Adipocyte (in vitro differentiated cells): ENCODE results near the gene FAM162A.
A peak's percentile ranks its signal among the peaks of the same experiment; 100 is the strongest.
"Not testable (repeated sequence)": the region's sequence is repeated elsewhere in the genome, so short reads cannot be mapped to it uniquely, and the experiment has no call there.

Experiments used
- DNase-seq: peaks from one replicate; pipeline ENCODE4 v3.0.0-alpha.2; 2015; ENCODE audit warnings: low read depth
- H3K27me3 ChIP-seq: replicated peaks from 2 replicates; pipeline ENCODE4 v1.7.0; 2013; ENCODE audit warnings: mild to moderate bottlenecking, low read length, moderate library complexity; ENCODE audit not compliant: control insufficient read depth, insufficient read depth
- H3K36me3 ChIP-seq: 2 replicates; pipeline ENCODE4 v1.7.0; 2013; ENCODE audit warnings: low read length, mild to moderate bottlenecking, moderate library complexity; ENCODE audit not compliant: control insufficient read depth, insufficient read depth, severe bottlenecking
- H3K4me1 ChIP-seq: 2 replicates; pipeline ENCODE4 v1.7.0; 2013; ENCODE audit warnings: mild to moderate bottlenecking, low read length, moderate library complexity; ENCODE audit not compliant: control insufficient read depth, insufficient read depth
- H3K4me3 ChIP-seq: 2 replicates; pipeline ENCODE4 v1.7.0; 2013; ENCODE audit warnings: mild to moderate bottlenecking, low read length, moderate library complexity
- H3K9ac ChIP-seq: 2 replicates; pipeline ENCODE4 v1.7.0; 2013; ENCODE audit warnings: mild to moderate bottlenecking, low read length, moderate library complexity
- H3K9me3 ChIP-seq: 2 replicates; pipeline ENCODE4 v1.7.0; 2013; ENCODE audit warnings: mild to moderate bottlenecking, low read length, moderate library complexity; ENCODE audit not compliant: control insufficient read depth

Gene FAM162A

GRCh38 chr3:122421836-122422235, 37.9 kb downstream of the FAM162A start:
- H3K4me1 ChIP-seq, result peaks cover 10% of the 10 kb centered on the region
- H3K9ac ChIP-seq, result no peak overlapping the region
- peaks cover 50% of the 10 kb centered on the region for H3K36me3 ChIP-seq
- DNase-seq, result no peak
- H3K27me3 ChIP-seq, result no peaks in the 10 kb centered on the region
- no peaks in the 10 kb centered on the region for H3K9me3 ChIP-seq
- no peak overlapping the region for H3K4me3 ChIP-seq

- no peak overlapping the region for H3K9ac ChIP-seq
- no peak overlapping the region for H3K4me3 ChIP-seq
- peak; percentile 15 for DNase-seq
- no peaks in the 10 kb centered on the region for H3K27me3 ChIP-seq
- H3K9me3 ChIP-seq, result no peaks in the 10 kb centered on the region
- peaks cover 90% of the 10 kb centered on the region for H3K36me3 ChIP-seq
- H3K4me1 ChIP-seq, result peaks cover 12% of the 10 kb centered on the region
Measured at GRCh38 chr3:122427857-122428471, 44.0 kb downstream of the FAM162A start.

DNA sequence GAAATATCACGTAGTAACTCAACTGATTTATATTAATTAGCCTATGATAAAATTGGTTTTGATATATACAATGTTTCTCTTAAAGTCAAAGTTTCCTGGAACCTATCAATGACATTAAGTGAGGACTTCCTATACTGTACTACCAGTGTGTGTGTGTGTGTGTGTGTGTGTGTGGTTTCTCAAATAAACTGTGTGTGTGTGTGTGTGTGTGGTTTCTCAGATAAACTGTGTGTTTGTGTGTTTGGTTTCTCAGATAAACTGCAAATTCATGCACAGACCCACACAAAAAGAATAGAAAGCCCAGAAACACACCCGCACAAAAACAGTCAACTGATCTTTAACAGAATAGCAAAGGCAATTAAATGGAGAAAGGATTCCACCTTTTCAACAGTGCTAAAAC, 46.4 kb downstream of the FAM162A start:
- Histone ChIP-seq H3K27me3 (no peaks in the 10 kb centered on the region), H3K9me3 (no peaks in the 10 kb centered on the region), H3K9ac (peak overlapping the region; percentile 25), H3K36me3 (peaks cover 84% of the 10 kb centered on the region), H3K4me3 (no peak overlapping the region), H3K4me1 (peaks cover 12% of the 10 kb centered on the region)
- no peak for DNase-seq

DNA sequence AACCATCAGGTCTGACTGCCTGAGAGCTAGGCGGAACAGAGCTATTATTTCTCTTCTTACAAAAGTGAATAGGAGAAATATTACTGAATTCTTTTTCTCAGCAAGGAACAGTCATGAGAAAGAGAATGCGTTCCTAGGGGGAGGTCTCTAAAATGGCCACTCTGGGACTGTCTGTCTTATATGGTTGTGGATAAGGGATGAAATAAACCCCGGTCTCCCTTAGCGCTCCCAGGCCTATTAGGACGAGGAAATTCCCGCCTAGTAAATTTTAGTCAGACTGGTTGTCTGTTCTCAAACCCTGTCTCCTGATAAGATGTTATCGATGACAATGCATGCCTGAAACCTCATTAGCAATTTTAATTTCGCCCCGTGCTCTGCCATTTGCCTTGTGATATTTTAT, 52.0 kb downstream of the FAM162A start:
- Histone ChIP-seq H3K9ac (no peak overlapping the region), H3K4me3 (no peak overlapping the region), H3K27me3 (no peaks in the 10 kb centered on the region), H3K4me1 (peaks cover 5% of the 10 kb centered on the region), H3K9me3 (peaks cover 6% of the 10 kb centered on the region), H3K36me3 (peaks cover 91% of the 10 kb centered on the region)
- no peak for DNase-seq

GRCh38 chr3:122443090-122443489, 59.1 kb downstream of the FAM162A start:
- H3K36me3 ChIP-seq, result peaks cover 60% of the 10 kb centered on the region
- H3K4me3 ChIP-seq, result no peak overlapping the region
- H3K9me3 ChIP-seq, result no peaks in the 10 kb centered on the region
- DNase-seq, result no peak
- H3K27me3 ChIP-seq, result no peaks in the 10 kb centered on the region
- H3K9ac ChIP-seq, result no peak overlapping the region
- H3K4me1 ChIP-seq, result no peaks in the 10 kb centered on the region

DNA sequence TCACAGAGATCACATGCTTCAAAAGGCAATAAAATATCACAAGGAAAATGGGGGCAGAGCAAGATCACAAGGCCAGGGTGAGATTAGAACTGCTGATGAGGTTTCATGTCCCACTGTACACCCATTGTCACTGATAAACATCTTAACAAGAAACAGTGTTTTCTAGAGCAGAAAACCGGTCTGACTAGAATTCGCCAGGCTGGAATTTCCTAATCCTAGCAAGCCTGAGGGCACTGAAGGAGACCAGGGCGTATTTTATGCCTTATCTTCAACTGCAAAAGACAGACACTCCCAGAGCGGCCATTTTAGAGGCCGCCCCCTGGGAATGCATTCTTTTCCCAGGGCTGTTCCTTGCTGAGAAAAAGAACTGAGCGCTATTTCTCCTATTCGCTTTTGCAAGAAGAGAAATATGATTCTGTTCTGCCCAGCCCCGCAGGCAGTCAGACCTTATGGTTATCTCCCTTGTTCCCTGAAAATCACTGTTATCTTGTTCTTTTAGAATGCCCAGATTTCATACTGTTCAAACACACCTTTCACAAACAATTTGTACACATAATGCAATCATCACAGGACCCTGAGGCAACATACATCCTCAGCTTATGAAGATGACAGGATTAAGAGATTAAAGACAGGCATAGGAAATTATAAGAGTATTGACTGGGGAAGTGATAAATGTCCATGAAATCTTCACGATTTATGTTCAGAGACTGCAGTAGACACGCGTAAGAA, 59.9 kb downstream of the FAM162A start:
- H3K9ac ChIP-seq, H3K27me3 ChIP-seq, H3K4me3 ChIP-seq, H3K9me3 ChIP-seq, DNase-seq, H3K4me1 ChIP-seq: not testable (repeated sequence)
- H3K36me3 ChIP-seq, result peaks cover 61% of the 10 kb centered on the region

- not testable (repeated sequence) for H3K4me3 ChIP-seq, H3K9me3 ChIP-seq, H3K9ac ChIP-seq, H3K4me1 ChIP-seq, H3K27me3 ChIP-seq, DNase-seq
- peaks cover 61% of the 10 kb centered on the region for H3K36me3 ChIP-seq
Measured at GRCh38 chr3:122444491-122444887, 60.5 kb downstream of the FAM162A start.

- DNase-seq, H3K9ac ChIP-seq, H3K9me3 ChIP-seq, H3K4me3 ChIP-seq, H3K4me1 ChIP-seq, H3K27me3 ChIP-seq: not testable (repeated sequence)
- H3K36me3 ChIP-seq, result peaks cover 62% of the 10 kb centered on the region
Measured at GRCh38 chr3:122448218-122448617, 64.2 kb downstream of the FAM162A start.

- H3K9me3 ChIP-seq, result no peaks in the 10 kb centered on the region
- no peak overlapping the region for H3K9ac ChIP-seq
Measured at GRCh38 chr3:122451371-122451770, 67.4 kb downstream of the FAM162A start.

DNA sequence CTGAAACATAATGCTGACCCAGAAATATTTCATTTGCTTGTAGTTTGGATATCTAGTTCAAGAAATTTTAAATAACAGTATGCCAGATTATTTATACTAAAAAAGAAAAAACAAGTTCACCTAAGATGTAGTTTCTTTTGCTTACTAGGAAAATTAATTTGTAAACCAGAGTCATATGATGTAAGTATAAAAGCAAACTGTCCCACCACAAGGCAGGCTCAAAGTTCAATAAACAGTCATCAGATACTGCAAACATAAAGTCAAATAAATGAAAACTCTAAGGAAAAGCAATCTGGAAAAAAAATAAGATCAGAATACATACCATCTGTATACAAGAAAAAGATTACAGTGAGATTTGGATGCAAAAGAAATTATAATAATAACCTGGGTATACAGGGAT, 72.1 kb downstream of the FAM162A start:
- no peak overlapping the region for H3K4me3 ChIP-seq
- no peaks in the 10 kb centered on the region for H3K9me3 ChIP-seq
- peaks cover 8% of the 10 kb centered on the region for H3K4me1 ChIP-seq
- no peaks in the 10 kb centered on the region for H3K27me3 ChIP-seq
- no peak overlapping the region for H3K9ac ChIP-seq
- no peak for DNase-seq
- H3K36me3 ChIP-seq, result peaks cover 87% of the 10 kb centered on the region

More at GRCh38 chr3:122451371-122451770, 67.4 kb downstream of the FAM162A start:
- Histone ChIP-seq H3K27me3 (no peaks in the 10 kb centered on the region), H3K4me3 (no peak overlapping the region), H3K4me1 (peaks cover 2% of the 10 kb centered on the region), H3K36me3 (peaks cover 71% of the 10 kb centered on the region)
- no peak for DNase-seq

DNA sequence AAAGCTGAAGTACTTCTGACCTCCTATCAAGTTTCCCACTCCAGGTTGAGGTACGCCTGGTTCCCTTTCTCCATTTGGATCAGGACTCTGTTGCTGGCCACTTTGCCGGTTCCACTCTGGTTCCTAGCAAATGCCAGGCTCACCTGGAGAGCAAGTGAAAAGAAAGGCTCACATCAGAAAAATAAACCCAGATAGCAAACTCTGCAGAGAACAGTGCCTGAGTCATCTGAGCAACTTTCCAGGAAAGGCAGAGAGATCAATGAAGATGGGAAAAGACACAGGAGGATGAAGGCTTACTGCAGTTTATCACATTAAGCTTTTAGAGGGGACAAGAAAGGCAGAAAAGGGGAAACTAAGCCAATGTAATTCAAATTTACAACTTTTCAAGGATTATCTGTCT, 73.7 kb downstream of the FAM162A start:
- no peak overlapping the region for H3K9ac ChIP-seq
- H3K36me3 ChIP-seq, result peaks cover 91% of the 10 kb centered on the region
- H3K9me3 ChIP-seq, result no peaks in the 10 kb centered on the region
- no peak overlapping the region for H3K4me3 ChIP-seq
- peaks cover 5% of the 10 kb centered on the region for H3K4me1 ChIP-seq
- no peak for DNase-seq
- no peaks in the 10 kb centered on the region for H3K27me3 ChIP-seq
